Stimulated activated CD4-positive, alpha-beta T cell treated with anti-CD3 and anti-CD28 coated beads, Interleukin-4, amount 100 ng/mL, for 4 hours (primary cell): ENCODE data around the gene TMEM164.
"Not testable (repeated sequence)": the region's sequence is repeated elsewhere in the genome, so short reads cannot be mapped to it uniquely, and the experiment has no call there.

Experiments used
- DNase-seq, 2 experiments: peaks; one replicate each; pipeline ENCODE4 v3.0.0-alpha.2; 2020

Gene TMEM164

DNA sequence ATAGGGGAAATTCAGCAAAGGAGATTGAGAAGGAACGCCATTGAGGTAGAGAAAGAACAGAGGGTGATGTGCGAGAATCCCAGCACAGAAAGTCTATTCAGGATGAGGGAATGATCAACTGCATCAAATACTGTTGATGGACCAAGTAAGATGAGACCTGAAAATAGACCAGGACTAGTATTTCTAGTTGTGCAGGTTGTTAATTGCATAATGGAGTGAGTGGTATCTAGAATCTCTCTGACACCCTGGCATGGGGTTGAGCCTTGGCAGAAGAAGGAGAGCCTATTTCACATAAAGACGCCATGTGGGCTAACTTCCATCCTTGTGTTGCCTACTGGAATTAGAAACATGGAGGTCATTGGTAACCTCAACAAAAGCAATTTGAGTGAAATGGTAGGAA lies 135.6 kb downstream of the TMEM164 start:
- no peak for DNase-seq

DNA sequence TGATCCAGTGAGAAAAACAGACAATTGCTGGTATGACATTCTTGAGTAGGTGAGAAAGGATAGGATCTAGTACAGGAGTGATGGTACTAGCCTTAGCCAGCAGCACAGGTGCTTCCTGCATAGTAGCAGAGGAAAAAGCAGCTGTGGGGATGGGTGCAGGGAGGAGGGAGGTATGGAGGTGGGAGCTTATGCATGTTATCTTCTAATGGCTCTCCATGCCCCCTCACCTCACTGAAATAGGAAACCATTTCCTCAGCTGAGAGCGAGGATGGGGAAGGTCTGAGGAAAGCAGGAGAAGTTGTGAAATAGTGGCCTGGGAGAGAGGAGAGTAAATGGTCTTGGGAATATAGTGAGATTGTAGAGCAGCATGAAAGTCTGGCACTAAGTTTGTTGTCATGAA lies 136.3 kb downstream of the TMEM164 start:
- no peak for DNase-seq

DNA sequence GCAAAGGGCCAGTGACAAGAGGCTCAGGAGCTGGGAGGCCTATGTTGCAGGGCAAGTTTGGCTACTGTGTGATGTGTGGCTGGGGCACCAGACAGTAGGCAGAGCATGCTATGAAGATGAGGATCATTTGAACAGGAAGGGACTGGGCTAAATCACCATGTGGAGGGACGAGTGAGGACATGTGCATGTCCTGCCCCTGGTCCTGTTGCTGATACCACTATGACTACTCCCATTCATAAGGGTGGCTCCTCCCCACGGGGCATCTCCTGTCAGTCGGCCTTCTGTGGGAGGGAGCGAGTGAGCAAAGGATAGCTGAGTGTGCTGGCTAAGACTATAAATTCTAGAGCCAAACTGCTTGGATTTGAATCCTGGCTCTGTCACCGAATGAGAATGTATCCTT lies 139.2 kb downstream of the TMEM164 start:
- no peak for DNase-seq

DNA sequence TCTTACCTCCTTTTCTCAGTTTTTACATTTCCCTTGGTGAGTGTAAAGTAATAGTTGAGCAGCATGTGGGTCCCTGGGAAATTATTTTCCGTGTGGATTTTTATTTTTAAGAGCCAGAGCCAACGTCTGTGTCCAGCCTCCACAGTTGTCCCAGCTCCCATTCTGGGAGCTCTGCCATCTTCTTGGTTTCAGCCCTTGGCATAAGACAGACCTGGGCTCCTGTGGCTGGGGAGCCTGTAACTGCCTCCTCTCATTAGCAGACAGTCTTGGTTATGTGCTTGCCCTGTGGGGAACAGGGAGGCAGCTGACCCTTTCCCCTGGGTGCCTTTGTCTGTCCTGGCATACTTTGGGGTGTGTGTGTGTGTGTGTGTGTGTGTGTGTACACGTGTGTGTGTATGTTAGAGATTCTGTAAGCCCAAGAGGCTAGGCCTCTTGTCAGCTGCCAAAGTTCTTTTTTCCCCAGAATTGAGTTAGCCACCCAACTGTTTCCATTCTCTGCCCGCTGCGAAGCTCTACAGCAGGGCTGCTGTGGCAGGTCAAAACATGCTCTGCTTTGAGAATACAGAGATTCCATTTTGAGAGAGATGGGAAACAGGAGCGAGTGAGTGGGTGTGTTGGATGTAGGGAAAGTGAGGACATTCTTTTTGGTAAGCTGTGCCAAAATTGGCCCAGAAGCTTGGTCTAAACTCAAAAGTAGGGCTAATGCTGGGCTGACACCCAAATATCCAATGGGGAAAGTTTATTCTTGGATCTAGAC lies 140.7 kb downstream of the TMEM164 start:
- DNase-seq: no peak

DNA sequence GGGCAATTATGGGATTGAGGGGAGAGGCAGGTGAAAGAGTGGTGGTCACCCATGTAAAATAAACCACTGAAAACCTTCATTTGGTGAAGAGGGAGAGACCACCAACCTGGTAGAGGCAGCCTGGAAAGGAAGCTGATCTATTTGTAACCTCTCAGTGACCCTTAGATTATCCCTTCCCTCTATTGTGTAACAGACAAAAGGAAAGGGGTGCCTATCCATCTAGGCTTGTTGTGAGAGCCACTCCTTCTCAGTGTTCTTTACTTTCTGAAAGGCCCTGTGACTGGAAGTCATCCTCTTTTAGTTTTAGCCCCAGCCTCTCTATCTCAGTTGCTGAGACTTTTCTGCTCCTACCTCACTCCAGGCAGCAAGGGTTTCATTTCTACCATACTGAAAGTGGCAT lies 142.4 kb downstream of the TMEM164 start:
- DNase-seq: no peak

DNA sequence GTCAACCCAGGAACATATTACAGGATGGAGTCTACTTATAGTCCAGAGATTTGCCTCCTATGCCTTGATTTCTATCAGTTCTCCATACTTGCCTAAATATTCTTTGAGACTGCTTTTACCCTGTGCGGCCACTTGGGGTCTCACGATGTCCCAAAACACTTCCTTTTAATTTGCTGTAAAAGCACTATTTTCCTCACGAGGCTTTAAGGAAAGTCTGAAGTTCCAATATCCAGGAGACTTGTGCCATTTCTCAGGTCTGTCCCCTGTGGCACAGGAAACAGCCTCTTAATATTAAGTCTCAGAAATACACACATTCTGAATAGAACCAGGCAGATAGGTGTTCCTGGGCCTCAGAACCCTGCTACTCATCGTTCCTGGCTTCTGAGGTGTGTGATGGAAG lies 142.9 kb downstream of the TMEM164 start:
- DNase-seq: peak in 1 of 2 experiments; percentile 2

DNA sequence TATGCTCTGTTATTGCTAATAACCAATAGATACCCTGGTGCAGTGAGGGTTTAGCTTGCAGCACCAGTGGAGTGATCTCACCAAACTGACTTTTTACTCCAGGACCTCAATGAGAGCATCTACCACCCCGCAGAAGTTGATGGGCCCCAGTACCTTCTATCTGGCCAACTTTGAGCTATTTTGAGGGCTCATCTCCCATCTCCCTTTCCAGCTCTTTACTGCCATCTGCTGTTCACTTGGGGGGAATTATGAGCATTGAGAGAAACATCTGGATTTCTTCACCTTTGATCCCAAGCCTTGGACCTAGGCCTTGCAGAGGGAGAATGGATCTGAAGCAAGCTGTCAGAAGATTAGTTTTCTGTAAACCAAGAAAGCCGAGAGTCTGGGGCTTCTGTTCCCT lies 143.6 kb downstream of the TMEM164 start:
- DNase-seq: peak; percentile 1

DNA sequence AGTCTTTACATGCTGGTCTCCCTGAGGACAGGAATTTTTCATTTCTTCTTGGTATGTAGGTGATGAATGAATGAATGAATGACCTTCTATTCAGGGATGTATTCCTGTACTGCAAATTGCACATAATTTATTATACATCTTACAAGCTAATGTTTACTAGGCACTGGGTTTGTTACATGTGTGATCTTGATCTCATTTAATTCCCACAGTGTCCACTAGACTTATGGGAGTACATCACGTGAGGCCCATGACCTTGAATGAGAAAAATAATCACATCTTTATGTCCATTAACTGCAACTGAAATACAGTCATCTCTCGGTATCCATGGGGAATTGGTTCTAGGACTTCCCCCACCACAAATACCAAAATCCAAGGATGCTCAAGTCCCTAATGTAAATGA lies 150.3 kb downstream of the TMEM164 start:
- no peak for DNase-seq

DNA sequence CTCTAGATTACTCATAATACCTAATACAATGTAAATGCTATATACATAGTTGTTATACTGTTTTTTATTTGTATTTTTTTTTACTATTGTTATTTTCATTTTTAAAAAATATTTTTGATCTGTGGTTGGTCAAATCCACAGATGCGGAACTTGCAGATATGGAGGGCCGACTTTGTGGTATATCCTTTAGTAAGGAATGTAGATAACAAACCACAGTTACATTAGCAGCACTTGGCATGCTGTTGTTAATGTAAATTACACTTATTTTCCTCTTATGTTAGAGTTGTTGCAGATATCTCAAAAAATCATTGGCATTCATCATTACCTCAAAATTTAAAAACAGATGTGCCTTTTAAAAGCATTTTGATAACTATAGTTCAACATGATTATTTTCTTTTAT lies 151.0 kb downstream of the TMEM164 start:
- no peak for DNase-seq

DNA sequence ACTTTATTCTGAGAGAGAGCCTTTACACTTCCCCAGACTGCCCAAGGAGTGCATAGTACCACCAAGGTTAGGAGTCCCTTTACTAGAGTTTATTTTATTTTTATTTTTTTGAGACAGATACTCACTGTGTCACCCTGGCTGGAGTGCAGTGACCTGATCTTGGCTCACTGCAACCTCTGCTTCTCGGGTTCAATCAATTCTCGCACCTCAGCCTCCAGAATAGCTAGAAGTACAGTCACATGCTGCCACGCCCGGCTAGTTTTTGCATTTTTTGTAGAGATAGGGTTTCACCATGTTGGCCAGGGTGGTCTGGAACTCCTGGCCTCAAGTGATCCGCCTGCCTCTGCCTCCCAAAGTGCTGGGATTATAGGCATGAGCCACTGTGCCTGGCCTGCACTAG lies 151.4 kb downstream of the TMEM164 start:
- not testable (repeated sequence) for DNase-seq

DNA sequence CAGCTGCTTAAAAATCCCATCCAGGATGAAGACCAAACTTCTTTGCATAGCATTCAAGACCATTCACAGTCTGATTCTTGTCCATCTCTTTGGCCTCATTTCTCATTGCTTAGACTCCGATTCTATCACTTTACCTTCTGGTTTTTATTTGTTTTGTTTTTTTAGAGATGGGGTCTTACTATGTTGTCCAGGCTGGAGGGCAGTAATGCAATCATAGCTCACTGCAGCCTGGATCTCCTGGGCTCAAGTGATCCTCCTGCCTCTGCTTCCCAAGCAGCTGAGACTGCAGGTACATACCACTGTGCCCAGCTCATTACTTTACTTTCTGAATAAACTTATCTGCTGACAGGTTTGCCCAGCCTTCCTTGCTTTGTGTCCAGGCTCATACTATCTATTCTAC lies 152.8 kb downstream of the TMEM164 start:
- no peak for DNase-seq

DNA sequence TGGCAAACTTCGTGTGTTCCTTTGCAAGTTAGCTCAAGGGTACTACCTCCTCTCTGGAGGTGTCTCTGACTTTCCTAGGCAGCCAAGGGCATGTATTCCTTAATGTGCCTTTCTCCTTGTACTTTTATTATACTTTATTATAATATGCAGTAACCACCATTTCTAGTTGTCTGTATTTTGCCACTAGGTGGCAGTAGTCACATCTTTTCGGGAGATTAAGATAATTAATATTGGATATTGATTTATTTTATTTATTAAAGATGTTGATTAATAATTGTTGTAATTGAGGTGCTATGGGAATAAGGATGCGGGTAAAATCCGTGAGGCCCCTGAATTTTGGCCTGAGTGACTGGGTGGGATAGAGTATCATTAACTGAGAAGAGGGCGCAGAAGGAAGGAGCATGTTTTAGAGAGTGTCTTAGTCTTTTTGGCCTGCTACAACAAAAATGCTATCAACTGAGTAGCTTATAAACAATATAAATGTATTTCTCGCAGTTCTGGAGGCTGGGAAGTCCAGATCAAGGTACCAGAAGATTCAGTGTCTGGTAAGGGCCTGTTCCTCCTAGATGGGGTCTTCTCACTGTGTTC lies 153.3 kb downstream of the TMEM164 start:
- no peak for DNase-seq

DNA sequence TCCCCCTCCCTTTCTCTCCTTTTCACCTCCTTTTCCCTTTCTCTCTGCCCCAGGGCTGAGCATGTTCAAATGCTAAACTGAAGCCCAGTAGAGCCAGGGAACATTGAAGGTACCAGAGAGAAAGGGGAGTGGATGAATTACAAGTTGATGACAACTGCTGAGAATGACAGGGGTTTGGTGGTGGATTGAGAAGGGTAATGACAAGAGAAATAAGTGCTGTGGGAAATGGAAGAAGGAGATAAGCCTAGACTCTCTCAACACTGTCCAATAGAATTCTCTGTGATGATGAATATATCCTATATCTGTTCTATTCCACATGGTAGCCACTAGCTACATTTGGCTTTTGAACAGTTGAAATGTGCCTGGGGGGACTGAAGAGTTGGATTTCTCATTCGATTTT lies 154.5 kb downstream of the TMEM164 start:
- no peak for DNase-seq

DNA sequence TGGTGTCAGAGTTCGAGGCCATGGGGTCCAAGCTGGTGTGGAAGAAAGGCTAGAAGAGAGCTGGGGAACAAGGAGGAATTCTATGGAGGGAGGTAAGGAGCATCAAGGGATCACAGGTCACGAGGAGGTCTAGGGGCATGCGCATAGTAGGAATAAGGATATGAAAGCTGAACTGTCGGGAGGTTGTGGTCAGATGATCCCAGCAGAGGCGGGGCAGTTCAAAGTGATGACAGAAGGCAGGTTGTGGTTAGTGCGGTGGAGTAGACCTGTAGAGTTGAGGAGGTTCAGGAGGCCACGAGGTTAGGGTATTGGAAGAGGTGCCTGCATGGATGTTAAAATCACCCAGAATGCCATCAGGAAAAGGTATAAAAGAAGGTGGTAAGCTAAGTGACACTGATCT lies 156.3 kb downstream of the TMEM164 start:
- no peak for DNase-seq

DNA sequence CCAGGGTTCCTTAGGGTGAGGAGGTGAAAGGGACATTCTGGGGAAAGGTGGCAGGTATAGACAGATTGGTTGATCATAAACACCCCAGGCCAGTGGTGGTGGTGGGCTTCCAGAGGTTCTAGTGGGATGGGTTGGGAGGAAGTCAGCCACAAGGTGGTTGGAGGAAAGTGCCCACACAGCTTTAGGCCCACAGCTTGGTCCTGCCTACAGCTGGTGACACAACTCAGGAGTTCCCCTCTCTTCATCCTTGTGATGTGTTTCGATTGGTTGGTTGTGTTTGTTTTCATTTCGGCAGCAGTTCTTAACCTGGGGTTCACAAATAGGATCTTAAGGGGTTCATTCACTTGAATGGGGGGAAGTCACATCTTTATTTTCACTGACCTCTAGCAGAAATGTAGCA lies 157.0 kb downstream of the TMEM164 start:
- DNase-seq: no peak

DNA sequence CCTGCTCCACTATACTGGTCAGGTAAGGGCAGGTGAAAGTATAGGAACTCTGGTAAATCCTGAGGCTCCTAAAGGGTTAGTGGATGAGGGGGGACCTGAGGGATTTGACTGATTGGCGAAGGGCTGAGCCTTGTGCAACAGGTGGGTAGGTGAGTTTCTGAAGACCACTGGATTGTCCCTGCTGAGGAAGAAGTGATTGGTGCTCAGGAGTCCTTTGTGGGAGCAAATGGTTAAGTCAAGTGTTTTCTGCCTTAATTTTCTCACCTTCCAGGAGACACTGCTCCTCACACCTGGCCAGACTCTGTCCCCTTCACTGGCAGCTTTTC lies 158.4 kb downstream of the TMEM164 start:
- DNase-seq: no peak

DNA sequence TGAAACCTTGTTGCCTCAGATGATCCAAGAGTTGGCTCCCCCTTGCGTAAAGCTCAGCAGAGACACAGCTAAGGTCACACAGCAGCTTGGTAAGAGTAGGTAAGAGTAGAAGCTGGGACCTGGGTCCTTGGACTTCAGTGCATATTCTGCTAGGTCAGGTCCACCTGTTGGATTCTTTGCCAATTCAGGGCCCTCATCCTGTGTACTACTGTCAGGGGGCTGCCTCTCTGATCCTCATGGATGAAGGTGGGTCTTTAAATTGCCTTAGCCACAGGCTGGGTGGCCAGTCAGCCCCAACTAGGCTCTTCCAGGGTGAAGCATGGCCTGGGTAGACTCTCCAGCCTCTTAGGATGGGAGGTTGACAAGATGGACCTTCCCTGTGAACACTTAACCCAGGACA lies 159.2 kb downstream of the TMEM164 start:
- DNase-seq: no peak

DNA sequence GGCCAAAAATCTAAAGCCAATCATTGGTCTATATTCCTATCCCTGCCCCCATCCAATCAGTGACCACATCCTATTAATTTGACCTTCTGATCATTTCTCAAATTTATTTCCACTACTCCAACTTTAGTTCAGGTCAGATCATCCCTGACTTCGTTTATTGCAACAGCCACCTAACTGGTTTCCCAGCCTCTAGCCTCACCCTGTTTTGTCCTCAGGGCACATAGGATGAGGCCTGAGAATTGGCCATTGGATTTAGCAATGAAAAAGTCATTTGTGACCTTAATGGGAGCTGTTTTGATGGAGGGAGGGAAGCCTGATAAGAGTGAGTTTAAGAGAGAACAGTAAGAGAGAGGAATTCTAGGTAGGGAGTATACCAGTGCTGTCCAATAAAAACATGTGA lies 160.0 kb downstream of the TMEM164 start:
- no peak for DNase-seq

DNA sequence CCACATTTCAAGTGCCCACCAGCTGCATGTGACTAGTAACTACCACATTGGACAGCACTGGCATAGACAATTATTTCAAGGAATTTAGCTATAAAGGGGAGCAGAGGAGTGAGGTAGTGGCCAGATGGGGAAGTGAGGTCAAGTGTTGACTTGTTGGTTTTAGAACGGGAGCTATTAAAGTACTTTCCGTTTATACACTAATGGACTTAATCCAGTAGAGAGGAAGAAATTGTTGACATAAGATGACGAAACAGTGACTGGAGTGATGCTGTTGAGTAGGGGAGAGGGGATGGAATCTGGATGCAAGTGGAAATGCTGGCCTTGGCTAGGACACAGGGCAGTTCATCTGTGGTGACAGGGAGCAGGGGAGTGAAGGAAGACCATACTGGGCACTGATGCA lies 160.6 kb downstream of the TMEM164 start:
- DNase-seq: no peak

DNA sequence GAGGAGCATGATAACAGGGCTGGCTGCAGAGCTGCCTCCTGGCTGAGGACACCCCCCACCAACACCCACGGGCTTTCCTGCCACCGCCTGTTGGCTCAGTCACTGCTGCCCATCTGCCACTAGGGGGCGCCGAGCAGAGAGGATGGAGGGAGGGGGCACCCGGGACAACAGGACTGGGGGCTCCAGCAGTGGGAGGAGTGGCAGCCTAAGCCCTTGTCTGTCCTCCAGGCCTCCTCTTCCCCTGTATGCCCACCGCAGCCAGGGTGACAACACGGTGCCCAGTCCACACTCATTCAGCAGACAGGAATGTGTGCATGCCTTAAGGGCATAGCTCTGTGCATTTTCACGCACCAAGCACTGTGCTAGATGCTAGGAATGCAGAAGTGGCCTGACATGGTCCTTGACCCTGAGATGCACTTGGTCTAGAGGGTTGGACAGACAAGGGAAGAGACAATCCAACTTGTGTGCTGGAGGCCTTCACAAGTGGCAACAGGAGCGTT lies 165.1 kb downstream of the TMEM164 start:
- peak; percentile 29 to 36 for DNase-seq

DNA sequence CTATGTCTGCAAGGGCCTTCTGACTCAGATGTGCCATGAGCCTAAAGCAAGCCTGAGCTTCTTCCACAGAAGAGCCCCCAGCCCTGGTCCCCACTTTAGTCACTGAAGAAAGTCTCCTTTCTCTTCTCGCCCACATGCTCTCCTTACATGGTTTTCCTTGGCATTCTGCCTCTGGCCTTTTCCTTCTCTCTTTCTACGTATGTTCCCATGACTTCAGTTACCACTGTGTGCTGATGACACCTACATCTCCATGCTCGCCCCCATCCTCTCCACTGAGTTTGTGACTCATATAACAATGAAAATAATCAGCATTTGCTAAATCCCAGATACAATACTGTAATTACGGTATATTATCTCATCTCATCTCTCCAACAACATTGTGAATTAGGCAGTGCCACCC lies 165.7 kb downstream of the TMEM164 start:
- DNase-seq: no peak

DNA sequence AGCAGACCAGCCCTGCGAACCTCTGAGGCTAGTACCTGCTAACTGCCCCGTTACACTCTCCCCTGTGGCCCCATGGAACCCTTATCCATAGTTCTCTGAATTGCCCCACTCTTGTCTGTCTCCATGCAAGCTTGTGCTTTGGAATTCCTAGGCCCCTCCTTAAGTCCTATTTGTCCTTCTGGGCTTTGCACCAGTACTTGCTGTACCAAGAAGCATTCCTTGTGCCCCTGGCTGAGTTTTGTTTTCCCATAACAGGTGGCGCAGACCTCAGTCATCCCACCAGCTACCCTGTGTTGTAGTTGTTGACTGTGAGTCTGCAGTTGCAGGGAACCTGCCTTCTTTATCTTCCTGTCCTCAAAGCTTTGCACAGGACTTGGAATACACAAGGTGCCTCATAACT lies 167.1 kb downstream of the TMEM164 start:
- no peak for DNase-seq

DNA sequence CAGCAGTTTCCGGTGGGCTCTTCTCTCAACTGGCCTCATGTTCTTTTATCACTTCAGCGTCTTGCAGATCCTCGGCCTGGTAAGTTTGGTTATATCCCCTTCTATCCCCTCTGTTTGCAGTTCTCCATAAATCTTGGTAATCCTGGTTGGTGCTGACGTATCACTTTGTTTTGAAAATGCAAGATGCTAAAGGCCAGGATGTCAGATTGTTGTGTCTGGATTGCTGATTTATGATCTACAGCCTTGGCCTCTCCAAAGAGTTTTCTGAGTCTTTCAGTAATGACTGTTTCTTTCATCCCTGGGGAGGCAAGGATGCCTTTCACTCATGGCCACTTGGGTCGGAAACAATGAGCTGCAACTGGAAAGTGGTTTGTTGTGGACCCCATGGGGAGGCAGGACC lies 168.5 kb downstream of the TMEM164 start:
- DNase-seq: no peak

DNA sequence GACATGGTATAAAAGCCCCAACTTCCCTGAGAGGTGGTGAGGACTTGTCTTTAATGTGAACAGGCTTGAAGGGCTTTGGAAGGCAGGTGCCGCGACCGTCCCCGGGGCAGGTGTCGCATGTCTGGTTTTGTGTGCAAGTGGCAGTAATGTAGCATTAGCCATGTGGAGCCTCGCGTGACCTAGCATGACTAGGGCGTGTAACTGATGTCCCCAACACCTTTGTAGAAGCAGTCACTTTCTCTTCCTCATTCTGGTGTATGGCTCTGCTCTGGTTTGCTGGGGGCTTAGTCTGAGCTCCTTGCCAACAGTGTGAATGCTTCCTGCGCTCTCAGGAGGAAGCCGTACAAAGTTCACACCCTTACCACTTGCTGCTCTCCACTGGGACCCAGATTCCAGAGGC lies 169.3 kb downstream of the TMEM164 start:
- no peak for DNase-seq
